Omental fat pad (tissue), 4 donors: ENCODE data around the gene SLPI. TPM values are rescaled to one million over a fixed set of nuclear protein-coding genes. Genes with fewer than 3 reads are reported as not detected.

Source experiments
- ATAC-seq: fragments of 150-250 bp; one replicate; pipeline ENCODE4 v1.9.1; 2016; ENCODE audit warnings: mild to moderate bottlenecking, moderate library complexity; ENCODE audit not compliant: low FRiP score
- DNase-seq: peaks from one replicate; pipeline ENCODE4 v3.0.0-alpha.2; 2019; ENCODE audit warnings: low spot score
- CTCF ChIP-seq, 3 donors: fragments of 450-650 bp; IDR thresholded peaks; one replicate each; pipeline ENCODE4 v1.5.1; 2016 to 2017; ENCODE audit warnings: antibody characterized with exemption in 3 of 3, mild to moderate bottlenecking in 3 of 3, moderate library complexity in 2 of 3
- total RNA-seq, 4 donors: library from RNA; depleted of rRNA; stranded (reverse); fragments of >200 nt; gene quantifications; one replicate each; pipeline ENCODE4 v1.1.0, GENCODE V29; 2016

Gene SLPI
- total RNA-seq, 4 donors from 2014 or later: 114 to 505 (median 171) TPM

DNA sequence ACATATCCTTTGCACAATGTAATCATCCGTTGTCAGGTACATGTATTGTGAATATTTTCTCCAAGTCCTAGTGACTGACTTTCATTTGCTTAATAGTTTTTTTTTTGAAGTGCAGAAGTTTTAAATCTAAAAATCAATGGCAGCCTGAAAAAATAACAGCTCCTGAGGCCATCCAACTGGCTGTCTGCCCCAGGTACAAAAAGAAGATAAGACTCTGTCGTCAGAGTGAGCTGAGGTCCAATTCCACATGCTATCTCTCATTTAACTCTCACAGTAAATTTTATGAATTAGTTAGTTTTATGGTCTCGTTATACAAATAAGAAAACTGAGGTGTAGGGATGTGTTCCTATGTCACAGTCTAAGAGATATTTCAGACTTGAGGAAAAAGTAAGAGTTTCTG is 21.0 kb upstream of the SLPI start:
- ATAC-seq (no peak), DNase-seq (no peak)
- no peak for TF ChIP-seq CTCF (IDR thresholded peaks at IDR 0.05)

- no peak for TF ChIP-seq CTCF (IDR thresholded peaks at IDR 0.05)
- DNase-seq: no peak
- ATAC-seq: no peak
Measured at GRCh38 chr20:45269754-45270270, 15.4 kb upstream of the SLPI start.

GRCh38 chr20:45269056-45269455 is 14.7 kb upstream of the SLPI start:
- DNase-seq (no peak), ATAC-seq (no peak)
- TF ChIP-seq CTCF (IDR thresholded peaks at IDR 0.05): no peak

DNA sequence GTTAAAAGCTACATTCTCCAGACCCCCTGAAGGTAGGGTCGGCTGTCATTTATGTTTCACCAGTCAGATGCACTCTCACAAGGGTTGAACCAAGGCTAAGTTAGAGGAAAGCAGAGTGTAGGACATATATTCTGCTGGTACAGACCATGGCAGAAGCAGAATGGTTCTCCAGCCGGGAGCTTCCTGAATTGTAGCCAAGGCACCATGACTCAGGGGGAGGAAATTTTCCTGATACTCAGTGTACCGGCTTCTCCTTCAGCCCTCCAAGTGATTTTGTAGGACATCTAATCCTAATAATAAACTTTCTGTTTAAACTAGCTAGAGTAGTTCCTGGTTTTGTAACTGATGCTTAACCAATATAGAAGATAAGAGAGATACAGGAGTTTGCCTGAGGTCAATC is 14.2 kb upstream of the SLPI start:
- no peak for ATAC-seq

GRCh38 chr20:45266977-45267376 is 12.6 kb upstream of the SLPI start:
- DNase-seq (no peak), ATAC-seq (no peak)
- no peak for TF ChIP-seq CTCF (IDR thresholded peaks at IDR 0.05)

More for the DNA sequence above, 14.2 kb upstream of the SLPI start:
- no peak for TF ChIP-seq CTCF (IDR thresholded peaks at IDR 0.05)
- no peak for DNase-seq

GRCh38 chr20:45263556-45264266 is 9.3 kb upstream of the SLPI start:
- no peak for TF ChIP-seq CTCF (IDR thresholded peaks at IDR 0.05)
- ATAC-seq (no peak), DNase-seq (no peak)

DNA sequence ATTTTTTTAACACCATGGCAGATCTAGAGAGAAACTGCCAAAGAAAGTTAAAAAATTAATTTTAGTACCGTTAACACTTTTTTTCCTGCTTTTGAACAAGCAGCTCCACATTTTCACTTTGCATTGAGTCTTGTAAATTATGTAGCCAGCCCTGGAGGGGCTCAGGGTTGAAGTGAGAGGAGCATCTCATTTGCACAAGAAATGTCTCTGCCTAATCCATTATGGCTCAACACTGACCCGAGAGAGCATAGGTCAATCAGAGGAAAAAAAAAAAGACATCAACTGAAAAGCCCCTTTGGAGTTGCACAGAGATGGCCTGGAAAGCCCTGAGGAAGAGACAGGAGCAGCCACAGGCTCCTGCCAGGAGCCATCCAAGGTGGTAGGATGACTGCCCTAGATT is 4.3 kb upstream of the SLPI start:
- ATAC-seq (no peak), DNase-seq (no peak)
- TF ChIP-seq CTCF (IDR thresholded peaks at IDR 0.05): no peak
